ENCODE results near the gene MTNR1B. TPM values are rescaled to one million over a fixed set of nuclear protein-coding genes. Genes with fewer than 3 reads are reported as not detected.

Gene MTNR1B
- total and polyA plus RNA-seq, 2 of the 13 experiments (the other 11 are each of a cell fraction or from before 2014, with no cell fraction given): not detected

GRCh38 chr11:92977401-92977800, 8.0 kb downstream of the MTNR1B start (continued):
- TF ChIP-seq, protein P1, sequence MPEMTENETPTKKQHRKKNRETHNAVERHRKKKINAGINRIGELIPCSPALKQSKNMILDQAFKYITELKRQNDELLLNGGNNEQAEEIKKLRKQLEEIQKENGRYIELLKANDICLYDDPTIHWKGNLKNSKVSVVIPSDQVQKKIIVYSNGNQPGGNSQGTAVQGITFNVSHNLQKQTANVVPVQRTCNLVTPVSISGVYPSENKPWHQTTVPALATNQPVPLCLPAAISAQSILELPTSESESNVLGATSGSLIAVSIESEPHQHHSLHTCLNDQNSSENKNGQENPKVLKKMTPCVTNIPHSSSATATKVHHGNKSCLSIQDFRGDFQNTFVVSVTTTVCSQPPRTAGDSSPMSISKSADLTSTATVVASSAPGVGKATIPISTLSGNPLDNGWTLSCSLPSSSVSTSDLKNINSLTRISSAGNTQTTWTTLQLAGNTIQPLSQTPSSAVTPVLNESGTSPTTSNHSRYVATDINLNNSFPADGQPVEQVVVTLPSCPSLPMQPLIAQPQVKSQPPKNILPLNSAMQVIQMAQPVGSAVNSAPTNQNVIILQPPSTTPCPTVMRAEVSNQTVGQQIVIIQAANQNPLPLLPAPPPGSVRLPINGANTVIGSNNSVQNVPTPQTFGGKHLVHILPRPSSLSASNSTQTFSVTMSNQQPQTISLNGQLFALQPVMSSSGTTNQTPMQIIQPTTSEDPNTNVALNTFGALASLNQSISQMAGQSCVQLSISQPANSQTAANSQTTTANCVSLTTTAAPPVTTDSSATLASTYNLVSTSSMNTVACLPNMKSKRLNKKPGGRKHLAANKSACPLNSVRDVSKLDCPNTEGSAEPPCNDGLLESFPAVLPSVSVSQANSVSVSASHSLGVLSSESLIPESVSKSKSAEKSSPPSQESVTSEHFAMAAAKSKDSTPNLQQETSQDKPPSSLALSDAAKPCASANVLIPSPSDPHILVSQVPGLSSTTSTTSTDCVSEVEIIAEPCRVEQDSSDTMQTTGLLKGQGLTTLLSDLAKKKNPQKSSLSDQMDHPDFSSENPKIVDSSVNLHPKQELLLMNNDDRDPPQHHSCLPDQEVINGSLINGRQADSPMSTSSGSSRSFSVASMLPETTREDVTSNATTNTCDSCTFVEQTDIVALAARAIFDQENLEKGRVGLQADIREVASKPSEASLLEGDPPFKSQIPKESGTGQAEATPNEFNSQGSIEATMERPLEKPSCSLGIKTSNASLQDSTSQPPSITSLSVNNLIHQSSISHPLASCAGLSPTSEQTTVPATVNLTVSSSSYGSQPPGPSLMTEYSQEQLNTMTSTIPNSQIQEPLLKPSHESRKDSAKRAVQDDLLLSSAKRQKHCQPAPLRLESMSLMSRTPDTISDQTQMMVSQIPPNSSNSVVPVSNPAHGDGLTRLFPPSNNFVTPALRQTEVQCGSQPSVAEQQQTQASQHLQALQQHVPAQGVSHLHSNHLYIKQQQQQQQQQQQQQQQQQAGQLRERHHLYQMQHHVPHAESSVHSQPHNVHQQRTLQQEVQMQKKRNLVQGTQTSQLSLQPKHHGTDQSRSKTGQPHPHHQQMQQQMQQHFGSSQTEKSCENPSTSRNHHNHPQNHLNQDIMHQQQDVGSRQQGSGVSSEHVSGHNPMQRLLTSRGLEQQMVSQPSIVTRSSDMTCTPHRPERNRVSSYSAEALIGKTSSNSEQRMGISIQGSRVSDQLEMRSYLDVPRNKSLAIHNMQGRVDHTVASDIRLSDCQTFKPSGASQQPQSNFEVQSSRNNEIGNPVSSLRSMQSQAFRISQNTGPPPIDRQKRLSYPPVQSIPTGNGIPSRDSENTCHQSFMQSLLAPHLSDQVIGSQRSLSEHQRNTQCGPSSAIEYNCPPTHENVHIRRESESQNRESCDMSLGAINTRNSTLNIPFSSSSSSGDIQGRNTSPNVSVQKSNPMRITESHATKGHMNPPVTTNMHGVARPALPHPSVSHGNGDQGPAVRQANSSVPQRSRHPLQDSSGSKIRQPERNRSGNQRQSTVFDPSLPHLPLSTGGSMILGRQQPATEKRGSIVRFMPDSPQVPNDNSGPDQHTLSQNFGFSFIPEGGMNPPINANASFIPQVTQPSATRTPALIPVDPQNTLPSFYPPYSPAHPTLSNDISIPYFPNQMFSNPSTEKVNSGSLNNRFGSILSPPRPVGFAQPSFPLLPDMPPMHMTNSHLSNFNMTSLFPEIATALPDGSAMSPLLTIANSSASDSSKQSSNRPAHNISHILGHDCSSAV (CRISPR knock-in tag; IDR thresholded peaks at IDR 0.05; ENCODE audit: borderline replicate concordance): no peak
- TF ChIP-seq ZNF747 (CRISPR knock-in tag; IDR thresholded peaks at IDR 0.05; ENCODE audit: borderline replicate concordance): no peak
- no peak for TF ChIP-seq RBFOX2 (IDR thresholded peaks at IDR 0.05; ENCODE audit: low read depth, low read length)
- TF ChIP-seq NRL (CRISPR knock-in tag; IDR thresholded peaks at IDR 0.05; ENCODE audit: borderline replicate concordance): no peak
- TF ChIP-seq, protein P2, sequence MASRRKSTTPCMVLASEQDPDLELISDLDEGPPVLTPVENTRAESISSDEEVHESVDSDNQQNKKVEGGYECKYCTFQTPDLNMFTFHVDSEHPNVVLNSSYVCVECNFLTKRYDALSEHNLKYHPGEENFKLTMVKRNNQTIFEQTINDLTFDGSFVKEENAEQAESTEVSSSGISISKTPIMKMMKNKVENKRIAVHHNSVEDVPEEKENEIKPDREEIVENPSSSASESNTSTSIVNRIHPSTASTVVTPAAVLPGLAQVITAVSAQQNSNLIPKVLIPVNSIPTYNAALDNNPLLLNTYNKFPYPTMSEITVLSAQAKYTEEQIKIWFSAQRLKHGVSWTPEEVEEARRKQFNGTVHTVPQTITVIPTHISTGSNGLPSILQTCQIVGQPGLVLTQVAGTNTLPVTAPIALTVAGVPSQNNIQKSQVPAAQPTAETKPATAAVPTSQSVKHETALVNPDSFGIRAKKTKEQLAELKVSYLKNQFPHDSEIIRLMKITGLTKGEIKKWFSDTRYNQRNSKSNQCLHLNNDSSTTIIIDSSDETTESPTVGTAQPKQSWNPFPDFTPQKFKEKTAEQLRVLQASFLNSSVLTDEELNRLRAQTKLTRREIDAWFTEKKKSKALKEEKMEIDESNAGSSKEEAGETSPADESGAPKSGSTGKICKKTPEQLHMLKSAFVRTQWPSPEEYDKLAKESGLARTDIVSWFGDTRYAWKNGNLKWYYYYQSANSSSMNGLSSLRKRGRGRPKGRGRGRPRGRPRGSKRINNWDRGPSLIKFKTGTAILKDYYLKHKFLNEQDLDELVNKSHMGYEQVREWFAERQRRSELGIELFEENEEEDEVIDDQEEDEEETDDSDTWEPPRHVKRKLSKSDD (CRISPR knock-in tag; IDR thresholded peaks at IDR 0.05; ENCODE audit: low read depth): no peak
